GM19467 (cell line): ENCODE measurements around the gene PLA2G1B.
A peak's percentile ranks its signal among the peaks of the same experiment; 100 is the strongest.
"Not testable (repeated sequence)": the region's sequence is repeated elsewhere in the genome, so short reads cannot be mapped to it uniquely, and the experiment has no call there.

Source experiments
- ATAC-seq: cut with Tn5 transposase; IDR thresholded peaks from one replicate; pipeline ENCODE4 v1.9.1; 2021; ENCODE audit warnings: mild to moderate bottlenecking, moderate library complexity; ENCODE audit not compliant: unreplicated experiment

The PLA2G1B gene

DNA sequence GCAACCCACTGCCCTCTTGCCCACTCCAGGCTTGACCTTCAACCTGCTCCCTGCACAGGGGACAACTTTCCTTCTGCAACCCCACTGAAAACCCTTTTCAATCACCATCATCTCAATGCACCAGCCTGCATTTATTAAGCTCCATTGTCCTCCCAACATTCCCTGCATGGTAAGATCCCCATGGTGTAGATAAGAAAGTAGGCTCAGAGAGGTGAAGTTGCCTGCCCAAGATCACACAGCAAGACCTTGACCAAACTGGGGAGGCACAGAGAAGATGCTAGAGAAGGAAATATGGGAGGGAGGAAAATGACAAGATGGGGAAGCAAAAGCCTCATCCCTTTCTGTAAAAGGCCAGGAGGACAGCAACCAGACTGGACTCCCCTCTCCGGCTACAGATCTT is 31.5 kb upstream of the PLA2G1B start:
- ATAC-seq, result no peak

DNA sequence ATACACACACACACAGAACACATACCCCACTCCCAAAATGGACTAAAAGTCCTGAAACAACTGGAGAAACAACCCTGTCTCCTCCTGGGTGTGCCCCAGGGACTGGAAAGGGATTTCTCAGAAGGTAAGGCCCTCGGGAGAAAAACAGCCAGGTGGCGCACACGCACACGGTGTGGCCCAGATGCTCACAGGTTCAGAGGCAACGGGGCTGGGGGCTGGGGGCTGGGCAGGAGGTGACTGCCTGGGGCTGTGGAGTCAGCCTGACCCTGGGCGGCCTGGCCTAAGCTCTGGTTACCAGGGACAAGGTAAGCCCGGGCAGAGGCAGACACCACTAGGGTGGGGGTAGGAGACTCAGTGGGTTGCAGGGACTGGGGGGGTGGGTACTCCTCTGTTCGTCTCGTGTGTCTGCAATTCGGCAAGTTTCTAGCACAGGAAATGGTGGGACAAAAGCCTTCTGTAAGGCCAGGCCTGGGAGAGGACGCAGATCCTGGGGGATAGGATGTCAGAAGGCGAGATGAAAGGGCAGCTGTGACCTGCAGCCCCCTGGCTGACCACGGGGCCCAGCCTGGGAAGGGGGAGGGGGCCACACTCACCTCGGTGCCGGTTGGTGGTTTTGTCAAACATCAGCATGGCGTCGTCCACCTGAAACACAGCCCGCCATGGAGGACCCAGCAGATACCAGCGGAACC is 31.0 kb upstream of the PLA2G1B start:
- ATAC-seq, result no peak

DNA sequence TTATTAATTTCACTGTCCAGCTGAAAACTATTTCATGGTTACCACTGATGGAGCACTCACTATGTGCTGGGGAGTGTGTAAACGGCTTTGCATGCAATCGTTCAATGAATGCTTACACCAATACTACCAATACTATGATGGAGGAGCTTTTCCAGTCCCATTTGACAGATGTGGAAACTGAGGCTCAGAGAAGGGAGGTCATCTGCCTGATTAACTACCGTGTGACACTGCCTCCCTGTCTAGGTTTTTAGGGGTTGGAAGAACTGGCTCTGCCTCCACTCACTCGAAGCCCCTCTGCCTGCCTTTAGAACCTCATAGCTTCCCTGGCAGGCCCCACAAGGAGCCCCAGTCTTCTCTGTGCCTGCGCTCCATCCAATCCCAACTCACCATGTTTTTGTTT is 29.5 kb upstream of the PLA2G1B start:
- no peak for ATAC-seq

DNA sequence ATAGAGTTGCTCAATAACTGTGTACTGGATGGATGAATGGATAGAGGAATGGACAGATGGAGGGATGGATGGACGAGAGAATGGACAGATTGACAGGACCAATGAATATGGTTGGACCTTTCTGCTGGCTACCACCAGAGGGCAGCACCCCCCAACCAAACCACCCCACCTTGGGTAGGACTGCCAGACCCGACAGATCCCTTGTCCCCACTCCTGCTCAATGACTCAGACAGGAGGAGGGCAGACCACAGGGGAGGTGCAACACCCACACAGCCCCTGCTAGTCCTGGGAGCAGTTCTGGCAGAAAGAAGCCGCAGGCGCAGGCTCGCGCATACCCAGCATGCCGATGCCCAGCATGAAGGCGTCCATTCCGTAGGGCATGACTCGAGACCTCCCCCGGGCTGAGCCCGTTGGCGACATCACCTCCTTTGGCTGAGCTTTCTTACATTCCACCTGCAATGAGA is 29.0 kb upstream of the PLA2G1B start:
- peak; percentile 51 for ATAC-seq

DNA sequence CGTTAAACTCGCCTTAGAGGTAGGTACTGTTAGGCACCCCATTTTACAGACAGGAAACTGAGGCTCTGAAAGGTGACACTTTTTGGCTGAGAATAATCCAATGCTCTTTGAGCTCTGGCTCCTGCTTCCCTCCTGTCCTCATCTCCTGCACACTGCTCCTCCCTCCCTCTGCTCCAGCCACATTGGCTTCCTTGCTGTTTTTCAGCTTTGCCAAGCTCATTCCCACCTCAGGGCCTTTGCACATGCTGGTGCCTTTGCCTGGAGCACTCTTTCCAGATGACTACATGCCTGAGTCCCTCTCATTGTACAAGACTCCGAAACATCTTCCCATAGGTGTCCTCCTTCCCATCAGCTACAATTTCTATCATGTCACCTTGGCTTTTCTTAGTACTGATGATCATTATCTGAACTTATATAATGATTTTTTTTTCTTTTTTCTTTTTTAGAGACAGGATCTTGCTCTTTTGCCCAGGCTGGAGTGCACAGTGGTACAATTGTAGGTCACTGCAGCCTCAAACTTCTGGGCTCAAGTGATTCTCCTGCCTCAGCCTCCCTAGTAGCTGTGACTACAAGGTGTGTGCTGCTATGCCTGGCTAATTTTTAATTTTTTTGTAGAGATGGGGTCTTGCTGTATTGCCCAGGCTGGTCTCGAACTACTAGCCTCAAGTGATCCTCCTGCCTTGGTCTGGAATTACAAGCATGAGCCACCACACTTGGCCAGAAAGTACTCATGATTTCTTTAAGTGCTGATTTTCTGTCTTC is 26.2 kb upstream of the PLA2G1B start:
- no peak for ATAC-seq

DNA sequence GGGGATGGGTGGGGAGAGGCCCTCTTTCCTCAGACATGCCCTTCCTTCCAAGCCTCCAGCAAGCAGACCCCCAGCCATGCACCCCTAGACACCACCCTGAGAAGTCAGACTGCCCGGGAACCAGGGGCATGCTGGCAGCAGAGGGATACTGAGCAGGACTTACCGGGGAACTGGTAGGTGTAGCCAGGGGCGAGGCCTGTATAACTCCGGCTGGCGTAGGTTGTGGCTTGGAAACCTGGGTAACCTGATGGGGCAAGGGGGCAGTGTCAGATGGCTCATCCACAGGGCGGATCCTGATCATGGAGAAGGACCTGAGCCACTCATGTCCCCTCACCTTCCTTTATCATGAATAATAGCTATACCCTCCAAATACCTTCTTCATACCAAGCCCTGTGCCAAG is 25.6 kb upstream of the PLA2G1B start:
- no peak for ATAC-seq

DNA sequence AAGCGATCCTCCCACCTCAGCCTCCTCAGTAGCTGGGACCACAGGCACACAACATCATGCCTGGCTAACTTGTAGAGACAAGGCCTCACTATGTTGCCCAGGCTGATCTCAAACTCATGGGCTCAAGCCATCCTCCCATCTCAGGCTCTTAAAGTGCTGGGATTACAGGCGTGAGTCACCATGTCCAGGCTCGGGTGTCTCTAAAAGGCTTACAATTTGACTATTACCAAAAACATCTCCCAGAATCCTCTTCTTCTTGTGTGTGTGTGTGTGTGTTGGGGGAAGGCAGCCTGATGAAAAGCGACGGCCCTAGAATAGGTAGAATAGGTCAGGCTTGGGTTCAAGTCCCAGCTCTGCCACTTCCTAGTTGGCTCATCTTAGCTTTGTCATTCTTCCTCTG is 24.5 kb upstream of the PLA2G1B start:
- ATAC-seq, result no peak

DNA sequence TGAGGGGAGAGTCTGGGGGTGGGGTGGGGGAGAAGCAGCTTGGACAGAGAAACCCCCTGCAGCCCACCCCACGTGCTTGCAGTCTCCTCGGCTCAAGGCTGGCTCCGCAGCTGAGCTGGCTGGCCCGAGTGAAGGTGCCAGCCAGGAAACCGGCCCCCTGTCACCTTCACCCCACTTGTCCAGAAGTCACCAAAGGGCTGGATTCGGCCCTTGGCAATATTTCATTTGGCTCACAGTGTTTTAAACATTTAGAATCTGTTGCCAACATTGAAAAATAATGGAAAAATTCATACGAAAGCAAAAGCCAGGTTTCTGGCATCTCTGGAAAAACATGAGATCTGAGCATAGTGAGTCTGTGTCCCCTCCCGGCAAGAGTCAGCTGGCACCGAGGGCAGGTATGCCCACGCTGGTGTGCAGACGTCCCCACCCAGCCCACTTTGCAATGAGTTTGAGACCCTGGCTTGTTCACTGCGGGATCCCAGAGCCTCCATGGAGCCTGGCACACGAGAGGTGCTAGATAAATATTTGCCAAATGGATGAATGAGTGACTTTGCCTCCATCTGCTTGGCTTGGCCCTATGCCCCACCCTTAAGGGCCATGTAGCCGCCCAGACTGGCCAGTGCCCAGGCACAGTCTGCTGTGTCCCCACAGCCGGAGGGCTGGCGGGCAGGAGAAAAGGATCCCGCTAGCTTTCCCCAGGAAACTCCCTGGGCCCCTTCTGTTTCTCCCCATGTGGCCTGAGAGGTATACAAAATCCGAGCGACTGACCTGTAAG is 23.2 kb upstream of the PLA2G1B start:
- no peak for ATAC-seq

DNA sequence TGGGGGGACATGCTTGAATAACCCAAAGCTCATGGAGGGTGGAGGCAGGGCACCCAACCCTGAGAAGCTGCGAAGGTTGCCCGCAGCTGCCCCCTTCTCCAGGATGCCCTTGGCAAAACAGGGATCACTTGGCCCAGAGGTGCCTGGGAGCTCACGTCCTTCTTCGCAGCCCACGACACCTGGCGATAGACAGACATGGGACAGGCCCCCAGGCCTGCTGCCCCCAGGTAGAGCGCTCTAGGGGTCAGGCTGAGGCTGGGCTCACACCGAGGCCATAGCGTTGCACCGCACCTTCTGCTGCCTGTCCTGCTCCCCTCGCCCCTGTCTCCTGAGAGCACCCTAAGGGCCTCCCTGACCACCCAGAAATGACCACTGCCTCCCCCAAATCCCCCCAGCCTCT is 20.2 kb upstream of the PLA2G1B start:
- ATAC-seq, result no peak

DNA sequence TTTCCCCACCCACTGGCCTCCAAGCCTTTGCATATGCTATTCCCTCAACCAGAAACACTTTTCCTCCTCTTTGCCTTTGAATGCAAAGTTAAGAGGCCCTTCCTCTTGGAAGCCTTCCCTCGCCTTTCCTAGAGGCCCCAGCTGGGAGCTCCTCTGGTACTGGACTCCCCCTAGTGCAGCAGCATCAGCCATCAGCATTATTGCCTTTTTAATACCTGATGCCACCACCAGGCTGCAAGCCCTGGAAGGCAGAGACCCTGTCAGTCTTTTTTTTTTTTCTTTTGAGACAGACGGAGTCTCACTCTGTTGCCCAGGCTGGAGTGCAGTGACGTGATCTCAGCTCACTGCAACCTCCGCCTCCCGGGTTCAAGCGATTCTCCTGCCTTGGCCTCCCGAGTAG is 19.1 kb upstream of the PLA2G1B start:
- no peak for ATAC-seq

DNA sequence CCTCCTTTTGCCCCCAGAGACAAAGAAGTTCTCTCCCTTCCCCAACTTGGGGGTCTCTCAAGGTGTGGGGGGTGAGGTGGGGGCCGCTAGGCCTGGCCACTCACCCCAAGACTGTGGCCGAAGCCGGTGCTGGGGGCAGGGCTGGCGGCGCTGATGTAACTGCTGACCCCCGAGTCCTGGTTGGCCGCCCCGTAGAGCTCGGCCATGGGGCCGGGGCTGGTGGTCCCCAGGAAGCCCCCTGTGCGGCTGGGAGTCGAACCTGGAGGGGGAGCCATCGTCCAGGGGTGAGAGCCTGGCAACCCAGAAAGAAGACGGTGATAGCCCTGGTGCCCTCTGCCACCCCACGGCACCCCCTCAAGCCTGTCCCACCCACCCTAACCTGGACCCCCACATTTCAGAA is 18.5 kb upstream of the PLA2G1B start:
- ATAC-seq, result no peak

DNA sequence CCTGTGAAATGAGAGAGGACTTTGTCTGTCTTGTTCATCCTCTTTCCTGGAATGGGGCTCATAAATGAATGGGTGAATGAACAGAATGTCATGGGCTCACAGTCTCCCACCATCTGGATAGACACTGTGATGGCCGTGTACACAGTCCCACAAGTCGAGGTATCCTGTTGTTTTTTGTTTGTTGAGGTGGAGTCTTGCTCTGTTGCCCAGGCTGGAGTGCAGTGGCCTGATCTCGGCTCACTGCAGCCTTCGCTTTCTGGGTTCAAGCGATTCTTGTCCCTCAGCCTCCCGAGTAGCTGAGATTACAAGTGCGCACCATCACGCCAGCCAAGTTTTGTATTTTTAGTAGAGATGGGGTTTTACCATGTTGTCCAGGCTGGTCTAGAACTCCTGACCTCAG is 16.1 kb upstream of the PLA2G1B start:
- no peak for ATAC-seq

DNA sequence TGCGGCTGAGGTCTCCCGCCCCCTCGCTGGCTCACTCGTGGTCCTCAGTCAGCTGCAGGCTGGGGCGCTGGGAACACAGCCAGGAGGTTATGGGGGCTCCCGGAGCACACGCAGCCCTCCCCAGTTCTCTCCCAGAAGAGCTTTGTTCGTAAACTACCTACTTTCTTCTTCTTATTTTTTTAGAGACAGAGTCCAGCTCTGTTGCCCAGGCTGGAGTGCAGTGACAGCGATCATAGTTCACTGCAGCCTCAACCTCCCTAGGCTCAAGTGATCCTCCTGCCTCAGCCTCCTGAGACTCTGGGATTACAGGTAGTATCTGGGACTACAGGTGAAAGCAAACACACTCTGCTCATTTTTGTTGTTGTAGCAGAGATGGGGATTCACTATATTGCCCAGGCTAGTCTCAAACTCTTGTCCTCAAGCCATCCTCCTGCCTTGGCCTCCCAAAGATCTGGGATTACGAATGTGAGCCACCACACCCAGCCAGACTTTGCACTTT is 15.5 kb upstream of the PLA2G1B start:
- no peak for ATAC-seq

DNA sequence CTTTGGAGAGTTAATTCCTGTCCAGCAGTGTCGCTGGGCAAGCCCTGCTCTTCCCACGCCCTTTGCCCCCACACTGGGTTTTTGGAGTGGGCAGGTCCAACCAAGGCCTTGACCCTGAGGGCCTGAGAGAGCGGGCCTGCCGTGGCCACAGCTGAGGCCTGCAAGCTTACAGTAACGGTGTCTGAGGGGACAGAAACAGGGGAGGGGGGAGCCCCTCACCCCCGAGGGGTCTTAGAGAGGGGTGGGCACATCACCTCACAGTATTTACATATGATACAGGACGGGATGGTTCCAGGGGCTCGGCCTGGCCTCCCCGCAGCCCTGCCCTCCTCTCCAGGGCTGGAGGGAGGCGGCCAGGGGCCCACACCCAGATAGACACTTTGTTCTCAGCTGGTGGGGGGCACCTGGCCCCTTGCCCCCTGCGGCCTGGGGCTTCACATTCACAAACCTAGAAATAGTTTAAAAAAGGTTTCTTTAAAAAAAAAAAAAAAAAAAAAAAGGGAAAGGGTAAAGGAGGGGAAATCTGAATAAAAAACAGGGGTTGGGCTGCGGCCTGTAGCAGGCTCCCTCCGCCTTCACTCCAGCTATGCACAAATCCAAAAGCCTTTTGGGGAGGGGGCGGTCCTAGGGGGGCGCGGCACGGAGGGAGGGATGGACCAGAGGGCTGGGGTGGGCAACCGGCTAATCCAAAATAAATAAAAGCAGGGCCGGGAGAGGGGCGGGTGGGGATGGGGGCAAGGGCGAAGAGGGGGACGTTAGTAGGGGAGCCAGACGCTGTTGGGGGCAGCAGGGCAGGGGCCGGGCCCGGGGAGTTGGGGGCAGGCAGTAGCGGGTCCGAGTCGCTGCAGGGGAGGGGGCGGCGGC is 14.8 kb upstream of the PLA2G1B start:
- no peak for ATAC-seq

DNA sequence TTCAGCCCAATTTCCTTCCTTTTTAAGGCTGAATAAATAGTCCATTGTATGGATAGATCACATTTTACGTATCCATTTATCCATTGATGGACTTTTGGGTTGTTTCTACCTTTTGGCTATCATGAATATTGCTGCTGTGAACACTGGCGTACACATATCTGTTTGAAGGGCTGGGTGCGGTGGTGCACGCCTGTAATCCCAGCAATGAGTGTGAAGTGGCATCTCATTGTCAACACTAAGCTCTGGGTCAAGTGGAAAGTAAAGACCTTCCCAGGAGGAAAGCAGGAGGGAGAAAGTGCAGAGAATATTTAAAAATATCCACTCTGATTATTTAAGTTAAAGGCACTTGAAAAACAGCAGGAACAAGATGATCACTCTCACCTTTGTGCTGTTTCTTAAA is 11.7 kb upstream of the PLA2G1B start:
- ATAC-seq, result no peak

DNA sequence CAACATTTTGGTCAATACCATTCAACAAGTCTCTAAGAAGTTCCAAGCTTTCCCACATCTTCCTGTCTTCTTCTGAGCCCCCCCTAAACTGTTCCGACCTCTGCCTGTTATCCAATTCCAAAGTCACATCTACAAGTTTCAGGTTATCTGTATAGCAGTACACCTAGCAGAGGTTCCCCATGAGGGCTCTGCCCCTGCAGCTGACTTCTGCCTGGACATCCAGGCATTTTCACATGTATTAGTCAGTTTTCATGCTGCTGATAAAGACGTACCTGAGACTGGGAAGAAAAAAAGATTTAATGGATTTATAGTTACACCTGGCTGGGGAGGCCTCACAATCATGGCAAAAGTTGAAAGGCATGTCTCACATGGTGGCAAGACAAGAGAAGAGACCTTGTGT is 10.2 kb upstream of the PLA2G1B start:
- ATAC-seq, result no peak

DNA sequence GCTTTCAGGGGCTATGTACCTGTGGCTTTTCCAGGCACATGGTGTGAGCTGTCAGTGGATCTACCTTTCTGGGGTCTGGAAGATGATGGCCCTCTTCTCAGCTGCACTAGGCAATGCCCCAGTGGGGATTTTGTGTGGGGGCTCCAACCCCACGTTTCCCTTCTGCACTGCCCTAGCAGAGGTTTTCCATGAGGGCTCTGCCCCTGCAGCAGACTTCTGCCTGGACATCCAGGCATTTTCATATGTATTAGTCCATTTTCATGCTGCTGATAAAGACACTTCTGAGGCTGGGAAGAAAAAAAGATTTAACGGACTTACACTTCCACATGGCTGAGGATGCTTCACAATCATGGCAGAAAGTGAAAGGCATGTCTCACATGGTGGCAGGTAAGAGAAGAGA is 8.8 kb upstream of the PLA2G1B start:
- not testable (repeated sequence) for ATAC-seq

DNA sequence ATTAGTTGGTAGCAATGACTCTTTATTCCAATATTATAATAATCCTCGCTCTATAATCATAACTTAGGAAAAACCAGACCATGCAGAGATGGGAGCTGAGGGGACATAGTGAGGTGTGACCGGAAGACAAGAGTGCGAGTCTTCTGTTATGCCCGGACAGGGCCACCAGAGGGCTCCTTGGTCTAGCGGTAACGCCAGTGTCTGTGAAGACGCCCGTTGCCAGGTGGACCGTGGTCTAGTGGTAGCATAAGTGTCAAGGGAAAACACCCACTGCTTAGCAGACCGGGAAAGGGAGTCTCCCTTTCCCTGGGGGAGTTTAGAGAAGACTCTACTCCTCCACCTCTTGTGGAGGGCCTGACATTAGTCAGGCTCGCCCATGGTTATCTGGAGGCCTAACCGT is 7.9 kb upstream of the PLA2G1B start:
- ATAC-seq, result not testable (repeated sequence)

DNA sequence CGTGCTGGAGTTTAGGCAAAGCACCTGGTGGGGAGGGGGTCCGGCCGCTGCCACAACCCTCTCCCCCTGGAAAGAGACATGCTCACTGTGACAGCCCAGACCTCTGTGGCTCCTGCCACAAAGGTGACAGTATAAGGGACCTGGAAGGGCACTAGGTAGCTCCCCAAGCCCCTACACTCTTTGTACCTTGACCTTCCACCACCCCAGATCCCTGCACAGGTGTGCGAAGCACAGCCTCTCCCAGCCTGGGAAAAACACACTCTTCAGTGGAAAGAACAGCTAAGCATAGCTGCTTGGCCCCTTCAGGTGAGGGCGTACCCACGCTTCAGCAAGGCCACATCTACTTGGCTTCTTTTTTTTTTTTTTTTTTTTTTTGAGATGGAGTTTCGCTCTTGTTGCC is 4.9 kb upstream of the PLA2G1B start:
- ATAC-seq, result no peak

DNA sequence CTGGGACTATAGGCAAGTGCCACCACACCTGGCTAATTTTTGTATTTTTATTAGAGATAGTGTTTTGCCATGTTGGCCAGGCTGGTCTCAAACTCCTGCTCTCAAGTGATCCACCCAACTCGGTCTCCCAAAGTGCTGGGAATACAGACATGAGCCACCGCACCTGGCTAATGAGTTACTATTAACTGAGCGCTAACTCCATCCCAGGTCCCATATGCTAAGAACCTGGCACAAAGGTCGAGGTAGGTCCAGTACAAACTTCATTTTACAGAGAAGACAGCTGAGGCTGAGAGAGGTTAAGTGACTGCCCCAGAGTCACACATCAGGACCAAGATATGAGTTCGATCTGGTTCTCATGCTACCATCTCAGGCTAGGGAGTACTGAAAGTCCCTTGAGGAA is 4.5 kb upstream of the PLA2G1B start:
- no peak for ATAC-seq

DNA sequence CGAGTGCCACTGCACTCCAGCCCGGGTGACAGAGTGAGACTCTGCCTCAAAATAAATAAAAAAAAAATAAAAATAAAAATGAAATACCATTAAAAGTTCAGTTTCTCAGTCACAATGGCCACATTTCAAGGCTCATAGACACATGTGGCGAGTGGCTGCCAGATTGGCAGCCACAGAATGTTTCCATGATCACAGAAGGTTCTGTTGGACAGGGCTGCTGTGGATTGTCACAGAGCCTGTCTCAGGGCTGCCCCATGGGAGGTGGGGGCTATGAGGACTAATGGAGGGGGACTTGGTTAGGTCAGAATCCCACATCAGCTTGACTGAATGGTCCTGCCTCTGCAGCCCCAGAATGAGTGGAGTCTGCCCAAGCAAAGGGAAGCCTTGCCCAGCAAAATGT is 3.8 kb upstream of the PLA2G1B start:
- no peak for ATAC-seq
